A549 (cell line): ENCODE measurements around the gene ADORA2B.

Experiments
- CTCF ChIP-seq: fragments of >200 bp; sonication (Bioruptor Twin); formaldehyde crosslinking; IDR thresholded peaks from 3 replicates; pipeline ENCODE4 v1.5.1; 2016
- EP300 ChIP-seq, 2 experiments: fragments of >200 bp; sonication (Bioruptor Twin); formaldehyde crosslinking; IDR thresholded peaks; 2 replicates in 1 of 2; 3 replicates in 1 of 2; pipeline ENCODE4 v1.6.1; 2016 to 2017
- HOXA7 ChIP-seq: fragments of 250-450 bp; sonication (Bioruptor Pico); IDR thresholded peaks from 2 replicates; pipeline ENCODE4 v1.5.0; 2020; ENCODE audit warnings: mild to moderate bottlenecking, moderate library complexity
- JUN ChIP-seq, 2 experiments: fragments of >200 bp; sonication (Bioruptor Twin); formaldehyde crosslinking; IDR thresholded peaks; 2 replicates in 1 of 2; 3 replicates in 1 of 2; pipeline ENCODE4 v1.6.1; 2016 to 2017
- MAX ChIP-seq: IDR thresholded peaks from 2 replicates; pipeline ENCODE4 v1.6.1; 2012
- POLR2A ChIP-seq: IDR thresholded peaks from 2 replicates; pipeline ENCODE4 v1.6.1; 2012; ENCODE audit warnings: mild to moderate bottlenecking, low read length

GRCh38 chr17:15913826-15914225 lies 31.1 kb upstream of the ADORA2B start:
- no peak for TF ChIP-seq EP300 (IDR thresholded peaks at IDR 0.05)
- no peak for TF ChIP-seq HOXA7 (CRISPR knock-in tag)
- TF ChIP-seq CTCF = no peak
- no peak for TF ChIP-seq MAX
- no peak for TF ChIP-seq JUN (IDR thresholded peaks at IDR 0.05)
- TF ChIP-seq POLR2A = no peak
